Kasumi-1 (cell line): ENCODE data around the gene SMIM21.

Experiments used
- DNase-seq, 2 experiments: peaks; one replicate each; lab custom pipeline; 2025; lab: John Stamatoyannopoulos, UW

SMIM21 gene

DNA sequence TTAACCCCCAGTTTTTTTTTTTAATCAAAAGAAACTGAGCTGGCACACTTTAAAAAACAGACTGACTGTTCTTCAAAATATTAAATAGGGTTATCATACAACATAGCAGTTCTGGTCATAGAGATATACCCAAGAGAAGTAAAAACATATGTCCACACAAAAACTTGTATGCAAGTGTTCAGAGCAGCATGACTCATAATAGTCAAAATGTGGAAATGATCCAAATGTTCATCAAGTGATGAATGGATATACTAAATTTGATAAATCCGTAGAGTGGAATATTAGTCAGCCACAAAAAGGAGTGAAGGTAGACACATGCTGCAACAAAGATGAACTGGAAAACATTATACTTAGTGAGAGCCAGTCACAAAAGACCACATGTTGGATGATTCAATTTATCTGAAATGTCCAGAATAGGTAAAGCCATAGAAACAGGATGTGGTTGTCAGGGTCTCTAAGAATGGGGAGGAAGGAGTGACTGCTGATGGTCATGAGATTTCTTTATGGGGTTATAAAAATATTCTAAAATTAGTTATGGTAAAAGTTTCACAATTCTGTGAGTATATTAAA lies 5.1 kb downstream of the SMIM21 start:
- peak in 1 of 2 experiments; percentile 7 for DNase-seq

GRCh38 chr18:75421656-75422055 lies 5.8 kb downstream of the SMIM21 start:
- DNase-seq, result no peak

GRCh38 chr18:75418293-75419005 lies 9.1 kb downstream of the SMIM21 start:
- DNase-seq, result no peak

GRCh38 chr18:75410611-75411010 lies 16.9 kb downstream of the SMIM21 start:
- no peak for DNase-seq

DNA sequence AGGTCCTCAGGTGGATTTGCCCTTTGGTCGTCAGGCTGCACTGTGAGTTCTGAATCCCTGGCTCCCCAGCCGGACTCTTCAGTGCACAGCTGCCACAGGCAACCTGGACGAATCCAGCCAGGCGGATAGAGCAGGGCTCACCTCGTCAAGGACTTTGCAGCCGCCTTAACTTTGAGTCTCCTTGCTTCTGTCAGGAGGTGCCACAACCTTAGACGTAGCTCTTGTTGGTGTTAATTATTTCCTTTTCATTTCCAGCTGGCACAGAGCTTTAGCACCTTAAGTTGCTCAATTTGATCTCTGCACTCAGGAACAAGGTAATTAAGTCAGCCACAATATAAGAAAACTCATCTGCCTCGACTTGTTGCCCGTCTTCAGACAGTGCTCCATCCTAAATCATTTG lies 17.7 kb downstream of the SMIM21 start:
- no peak for DNase-seq

DNA sequence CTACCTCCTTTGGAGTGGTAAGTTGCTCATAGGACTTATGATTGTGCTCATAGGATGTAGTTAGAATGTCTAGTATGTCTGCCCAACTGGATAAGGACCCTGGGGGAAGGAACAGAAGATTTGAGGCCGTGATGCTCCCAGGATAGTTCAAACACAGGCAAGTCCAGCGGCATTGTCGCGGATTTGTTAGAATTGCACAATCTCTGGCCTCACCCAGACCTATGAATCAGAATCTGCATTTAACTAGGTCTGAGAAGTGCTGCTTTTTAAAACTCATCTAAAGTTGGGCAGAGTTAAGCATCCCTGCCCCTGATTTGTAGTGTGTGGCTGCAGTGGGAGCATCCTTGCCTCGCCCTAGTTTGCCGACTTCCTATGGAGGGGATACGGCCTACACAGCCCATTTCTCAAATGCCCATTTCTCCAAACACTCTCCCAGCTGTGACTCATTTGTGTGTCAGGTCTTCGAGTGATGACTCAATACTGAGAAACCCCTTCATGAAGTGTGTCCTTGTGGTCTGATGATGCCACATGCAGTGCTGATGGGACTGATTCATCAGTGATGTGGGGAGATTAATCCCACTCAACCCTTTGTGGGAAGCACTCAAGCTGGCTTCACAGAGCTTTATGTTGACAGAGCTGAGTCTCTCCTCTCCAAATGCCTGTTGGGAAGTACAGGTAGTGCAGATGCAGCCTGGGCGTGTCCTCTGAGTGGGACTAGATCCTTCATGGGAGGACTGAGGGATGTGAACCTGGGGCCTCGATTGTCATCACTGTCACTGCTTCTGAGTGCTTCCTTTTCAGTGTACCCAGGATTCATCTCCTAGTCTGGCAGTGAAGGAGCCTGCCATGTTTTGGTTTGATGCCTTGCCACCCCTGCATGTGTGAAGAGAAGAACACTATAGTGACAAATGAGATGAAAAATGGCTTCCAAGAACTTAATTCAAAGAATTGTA lies 18.7 kb downstream of the SMIM21 start:
- no peak for DNase-seq

GRCh38 chr18:75407468-75408437 lies 19.8 kb downstream of the SMIM21 start:
- DNase-seq, result no peak

- no peak for DNase-seq
These were observed 20.7 kb downstream of the SMIM21 start for GRCh38 chr18:75406491-75407445.

GRCh38 chr18:75405351-75405750 lies 22.2 kb downstream of the SMIM21 start:
- DNase-seq, result no peak

DNA sequence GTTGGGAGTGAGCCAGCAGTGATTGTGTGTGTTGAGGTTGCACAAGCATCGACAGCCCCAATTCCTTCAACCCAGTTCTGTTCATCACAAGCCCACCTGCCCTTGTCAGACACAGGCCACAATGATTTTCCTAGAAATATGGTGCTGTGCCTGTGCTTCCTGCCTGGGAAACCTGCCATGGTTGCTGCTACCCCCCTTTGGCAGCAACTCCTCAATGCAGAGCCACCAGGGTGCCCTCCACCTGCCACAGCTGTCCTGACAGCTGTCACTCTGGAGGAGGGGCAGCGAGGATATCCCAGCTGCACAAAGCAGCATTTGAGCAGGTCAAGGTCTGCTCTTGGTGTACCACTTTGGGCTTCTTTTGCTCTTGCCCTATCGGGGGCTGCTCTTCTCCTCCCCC lies 27.1 kb downstream of the SMIM21 start:
- DNase-seq, result no peak

GRCh38 chr18:75395137-75395536 lies 32.4 kb downstream of the SMIM21 start:
- no peak for DNase-seq

- no peak for DNase-seq
These were observed 33.8 kb downstream of the SMIM21 start for GRCh38 chr18:75393721-75394120.

- no peak for DNase-seq
These were observed 35.3 kb downstream of the SMIM21 start for GRCh38 chr18:75392226-75392578.

DNA sequence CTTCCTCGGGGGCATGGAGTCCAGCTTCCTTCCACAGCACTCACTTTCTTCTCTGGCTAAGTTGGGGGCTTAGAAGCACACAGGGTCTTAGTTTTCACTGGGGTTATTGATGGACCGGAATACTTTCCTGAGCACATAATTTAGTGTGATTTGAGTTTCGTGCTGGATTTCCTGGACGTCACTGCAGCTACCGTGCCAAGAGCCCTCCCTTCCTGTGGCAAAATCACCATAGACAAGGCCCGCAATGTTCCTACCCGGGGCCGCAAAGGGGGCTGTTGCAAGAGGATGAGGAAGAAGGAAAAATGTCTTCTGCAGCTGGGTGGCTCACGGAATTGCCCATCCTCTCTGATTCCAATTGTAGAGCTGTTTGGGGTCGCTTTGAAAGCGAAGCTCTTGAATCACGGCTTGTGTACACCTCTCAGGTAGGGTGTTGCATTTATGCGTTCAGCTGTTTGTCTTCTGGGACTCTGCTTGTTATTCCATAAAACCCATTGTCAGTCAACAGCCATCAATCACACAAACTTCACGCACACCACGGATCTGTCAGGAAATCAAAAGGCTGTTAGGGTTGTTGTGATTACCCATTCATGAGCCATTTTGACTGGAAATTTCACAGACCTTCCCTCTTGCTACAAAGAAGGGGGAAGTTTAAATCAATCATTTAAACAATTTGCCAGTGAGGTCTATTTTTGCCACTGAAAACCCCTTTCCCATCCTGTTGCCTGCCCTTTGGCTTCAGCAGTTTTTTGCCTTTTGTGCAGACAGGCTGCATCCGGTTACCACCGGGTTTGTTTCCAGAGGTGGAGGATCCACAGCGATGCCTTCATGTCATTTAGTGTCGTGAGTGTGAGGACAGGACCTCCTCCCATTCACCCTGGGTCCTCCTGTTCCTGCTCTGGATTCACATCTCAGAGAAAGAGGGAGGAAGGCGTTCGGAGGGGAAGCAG lies 36.0 kb downstream of the SMIM21 start:
- no peak for DNase-seq

GRCh38 chr18:75390854-75391253 lies 36.6 kb downstream of the SMIM21 start:
- no peak for DNase-seq

DNA sequence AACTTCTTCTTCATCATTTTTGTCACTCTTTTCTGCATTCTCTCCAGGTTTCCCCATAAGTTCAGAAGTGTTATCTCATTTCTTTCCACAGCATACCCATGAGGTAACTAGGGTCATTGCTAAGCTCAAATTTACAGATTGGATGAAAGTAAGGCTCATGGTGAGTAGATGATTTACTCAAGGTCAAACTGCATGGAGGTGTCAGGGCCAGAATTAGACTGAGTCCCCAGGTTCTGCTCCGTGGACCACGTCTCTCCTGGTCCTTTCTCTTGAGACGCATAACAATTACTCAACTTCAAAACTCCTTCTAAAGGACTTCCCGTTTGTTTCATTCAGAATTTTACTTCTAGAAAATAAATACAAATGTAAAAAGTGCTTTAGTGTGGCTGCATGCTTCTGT lies 43.4 kb downstream of the SMIM21 start:
- no peak for DNase-seq

DNA sequence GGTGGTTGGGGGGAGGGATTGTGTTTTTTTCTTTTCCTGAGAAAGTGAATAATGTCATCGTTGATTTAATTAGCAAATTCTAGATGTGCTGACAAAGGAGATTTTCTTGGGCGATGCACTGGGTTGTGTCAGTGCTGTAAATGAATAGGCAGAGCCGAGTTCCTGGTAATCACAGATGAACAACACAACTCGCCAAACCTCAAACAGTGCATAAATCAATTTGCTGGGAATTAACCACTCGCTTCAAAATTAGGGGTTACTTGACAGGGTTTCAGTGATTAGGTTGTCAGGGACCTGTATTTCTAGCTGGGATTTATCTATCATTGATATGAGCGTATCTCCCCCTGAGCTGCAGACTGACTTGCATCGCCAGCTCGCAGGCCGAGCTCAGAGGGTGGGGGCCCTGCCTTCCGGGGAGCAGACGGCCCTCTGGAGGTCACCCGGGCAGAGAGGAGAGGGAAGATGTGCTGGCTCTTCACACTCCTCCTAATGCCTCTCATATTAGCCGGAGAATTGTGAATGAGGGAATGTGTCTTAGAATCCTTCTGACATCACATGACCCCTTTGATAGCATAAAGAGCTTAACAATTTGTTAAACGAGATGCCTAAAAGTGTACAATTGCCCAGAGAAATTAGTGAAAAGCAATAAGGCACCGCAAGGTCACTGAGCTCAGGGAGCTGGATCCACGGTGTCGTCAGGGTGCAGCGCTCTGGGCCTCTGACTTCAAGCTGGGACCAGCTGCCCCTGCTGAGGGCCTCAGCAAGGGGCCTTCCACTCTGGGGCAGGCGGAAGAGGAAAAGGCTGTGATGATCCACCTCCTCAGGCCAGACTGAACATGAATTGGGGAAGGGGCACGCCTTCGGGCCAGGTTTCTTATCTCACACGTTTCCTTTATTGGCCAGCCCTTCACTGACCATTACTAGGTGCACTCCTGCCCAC lies 48.9 kb downstream of the SMIM21 start:
- no peak for DNase-seq

- DNase-seq, result no peak
These were observed 49.6 kb downstream of the SMIM21 start for GRCh38 chr18:75377926-75378325.
